IMR-90 (cell line): ENCODE data around the gene VPREB3.

Experiments
- CHD1 ChIP-seq: IDR thresholded peaks from 2 replicates; pipeline ENCODE4 v1.6.1; 2012; ENCODE audit warnings: low read depth, low read length, improper control_type of control experiment
- CTCF ChIP-seq: conservative IDR thresholded peaks from 2 replicates; pipeline ENCODE4 v1.5.1; 2012; ENCODE audit warnings: mild to moderate bottlenecking, low read depth, low read length, improper control_type of control experiment
- FOS ChIP-seq: fragments of 150-350 bp; IDR thresholded peaks from 2 replicates; pipeline ENCODE4 v1.6.1; 2016; ENCODE audit warnings: low read depth, low read length
- MAZ ChIP-seq: IDR thresholded peaks from 2 replicates; pipeline ENCODE4 v1.6.1; 2012; ENCODE audit warnings: low read depth, mild to moderate bottlenecking, low read length, improper control_type of control experiment, moderate library complexity, borderline replicate concordance
- MXI1 ChIP-seq: IDR thresholded peaks from 2 replicates; pipeline ENCODE4 v1.6.1; 2012; ENCODE audit warnings: low read depth, mild to moderate bottlenecking, low read length, moderate library complexity, borderline replicate concordance
- POLR2A ChIP-seq: IDR thresholded peaks from 2 replicates; pipeline ENCODE4 v1.6.1; 2012; ENCODE audit warnings: mild to moderate bottlenecking, low read depth, low read length
- RAD21 ChIP-seq: IDR thresholded peaks from 2 replicates; pipeline ENCODE4 v1.6.1; 2012; ENCODE audit warnings: low read length, improper control_type of control experiment

- no peak for TF ChIP-seq POLR2A
- TF ChIP-seq CTCF, result no peak
- no peak for TF ChIP-seq MAZ
- no peak for TF ChIP-seq CHD1
- TF ChIP-seq MXI1, result no peak
- no peak for TF ChIP-seq RAD21
- TF ChIP-seq FOS, result no peak
Measured at GRCh38 chr22:23782703-23783102, 28.5 kb upstream of the VPREB3 start.
